Astrocyte (in vitro differentiated cells and primary cell): ENCODE data around the gene SLCO2A1. TPM values are rescaled to one million over a fixed set of nuclear protein-coding genes. Genes with fewer than 3 reads are reported as not detected.

ENCODE experiments used
- DNase-seq: peaks from one replicate; pipeline ENCODE4 v3.0.0-alpha.2; 2010; ENCODE audit warnings: low read depth
- FAIRE-seq: peaks from 2 replicates; lab custom pipeline; 2011; peaks lifted over from hg19 to GRCh38; lab: Jason Lieb, UNC
- H2AFZ ChIP-seq: 2 replicates; pipeline ENCODE4 v1.6.0; 2012; ENCODE audit warnings: low read depth, low read length, inconsistent platforms
- H3K27ac ChIP-seq: 2 replicates; pipeline ENCODE4 v1.5.1; 2011; ENCODE audit warnings: low read depth, low read length, inconsistent platforms
- H3K27me3 ChIP-seq: 2 replicates; pipeline ENCODE4 v1.6.0; 2011; ENCODE audit warnings: low read length, inconsistent platforms; ENCODE audit not compliant: insufficient read depth
- H3K36me3 ChIP-seq: 2 replicates; pipeline ENCODE4 v1.5.1; 2011; ENCODE audit warnings: low read length, inconsistent platforms; ENCODE audit not compliant: insufficient read depth
- H3K4me1 ChIP-seq: 2 replicates; pipeline ENCODE4 v1.5.1; 2011; ENCODE audit warnings: low read length, inconsistent platforms; ENCODE audit not compliant: insufficient read depth
- H3K4me2 ChIP-seq: 2 replicates; pipeline ENCODE4 v1.6.0; 2012; ENCODE audit warnings: low read length, inconsistent platforms
- H3K4me3 ChIP-seq: 2 replicates; pipeline ENCODE4 v1.5.1; 2011; ENCODE audit warnings: low read depth, mild to moderate bottlenecking, low read length, inconsistent platforms; ENCODE audit not compliant: insufficient read depth
- H3K79me2 ChIP-seq: 2 replicates; pipeline ENCODE4 v1.6.0; 2012; ENCODE audit warnings: mild to moderate bottlenecking, low read length, inconsistent platforms; ENCODE audit not compliant: insufficient read depth
- H3K9ac ChIP-seq: 2 replicates; pipeline ENCODE4 v1.6.0; 2012; ENCODE audit warnings: mild to moderate bottlenecking, low read length, inconsistent platforms
- H3K9me3 ChIP-seq: 2 replicates; pipeline ENCODE4 v1.5.1; 2012; ENCODE audit warnings: low read depth, mild to moderate bottlenecking, low read length, inconsistent platforms; ENCODE audit not compliant: insufficient read depth
- H4K20me1 ChIP-seq: 2 replicates; pipeline ENCODE4 v1.6.0; 2012; ENCODE audit warnings: low read length, inconsistent platforms; ENCODE audit not compliant: insufficient read depth
- H3K27ac Mint-ChIP-seq: one replicate; pipeline ENCODE4 v1.8.0; 2021; ENCODE audit warnings: mild to moderate bottlenecking, mixed read lengths; ENCODE audit not compliant: unreplicated experiment
- H3K27me3 Mint-ChIP-seq: one replicate; pipeline ENCODE4 v1.8.0; 2021; ENCODE audit warnings: low read depth, mixed read lengths; ENCODE audit not compliant: unreplicated experiment
- H3K36me3 Mint-ChIP-seq: one replicate; pipeline ENCODE4 v1.8.0; 2021; ENCODE audit warnings: low read depth, mixed read lengths; ENCODE audit not compliant: unreplicated experiment
- H3K4me1 Mint-ChIP-seq: one replicate; pipeline ENCODE4 v1.8.0; 2021; ENCODE audit warnings: low read depth, mixed read lengths; ENCODE audit not compliant: unreplicated experiment
- H3K4me3 Mint-ChIP-seq: one replicate; pipeline ENCODE4 v1.8.0; 2021; ENCODE audit warnings: mild to moderate bottlenecking, moderate library complexity, mixed read lengths; ENCODE audit not compliant: unreplicated experiment
- H3K9me3 Mint-ChIP-seq: one replicate; pipeline ENCODE4 v1.8.0; 2021; ENCODE audit warnings: mild to moderate bottlenecking, mixed read lengths; ENCODE audit not compliant: unreplicated experiment
- CTCF ChIP-seq: IDR thresholded peaks from 2 replicates; pipeline ENCODE4 v1.5.1; 2011; ENCODE audit warnings: low read depth, mild to moderate bottlenecking, inconsistent platforms, low read length, moderate library complexity; ENCODE audit not compliant: insufficient read depth
- EZH2 ChIP-seq: IDR thresholded peaks from 2 replicates; pipeline ENCODE4 v1.6.1; 2012; ENCODE audit warnings: mild to moderate bottlenecking, low read length, inconsistent platforms; ENCODE audit not compliant: insufficient read depth
- total RNA-seq: library from RNA; stranded (reverse); gene quantifications from 2 replicates; pipeline ENCODE4 v1.2.1, GENCODE V29; 2021

Gene SLCO2A1
- total RNA-seq, 1 donor from 2014 or later = 2.1 TPM

GRCh38 chr3:133970339-133970738 lies 59.4 kb downstream of the SLCO2A1 start:
- TF ChIP-seq CTCF (no peak), EZH2 (no peak)
- DNase-seq = no peak
- peaks cover 6% of the 10 kb centered on the region for H3K36me3 Mint-ChIP-seq

GRCh38 chr3:133967992-133968892 lies 61.5 kb downstream of the SLCO2A1 start:
- Histone ChIP-seq H4K20me1 (no peaks in the 10 kb centered on the region), H3K79me2 (no peaks in the 10 kb centered on the region), H3K27ac (no peak overlapping the region), H2AFZ (no peak overlapping the region), H3K4me1 (peaks cover 7% of the 10 kb centered on the region), H3K36me3 (no peaks in the 10 kb centered on the region), H3K27me3 (no peaks in the 10 kb centered on the region), H3K9me3 (no peaks in the 10 kb centered on the region), H3K4me3 (no peak overlapping the region), H3K9ac (no peak overlapping the region), H3K4me2 (no peak overlapping the region)
- no peak overlapping the region for H3K4me3 Mint-ChIP-seq
- peaks cover 9% of the 10 kb centered on the region for H3K9me3 Mint-ChIP-seq
- no peaks in the 10 kb centered on the region for H3K4me1 Mint-ChIP-seq
- no peak for FAIRE-seq
- TF ChIP-seq EZH2 (no peak), CTCF (no peak)
- no peak for DNase-seq
- no peak overlapping the region for H3K27ac Mint-ChIP-seq
- peaks cover 42% of the 10 kb centered on the region for H3K27me3 Mint-ChIP-seq
- H3K36me3 Mint-ChIP-seq = peaks cover 2% of the 10 kb centered on the region

More at GRCh38 chr3:133970339-133970738, 59.4 kb downstream of the SLCO2A1 start:
- no peak for FAIRE-seq
- H4K20me1 ChIP-seq = no peaks in the 10 kb centered on the region
- Mint-ChIP-seq H3K27me3 (peaks cover 50% of the 10 kb centered on the region), H3K9me3 (peaks cover 11% of the 10 kb centered on the region), H3K4me3 (no peak overlapping the region), H3K27ac (no peak overlapping the region), H3K4me1 (no peaks in the 10 kb centered on the region)
- no peaks in the 10 kb centered on the region for H3K9me3 ChIP-seq
- H3K4me2 ChIP-seq = no peak overlapping the region
- no peak overlapping the region for H3K4me3 ChIP-seq
- no peak overlapping the region for H3K27ac ChIP-seq
- H3K4me1 ChIP-seq = no peaks in the 10 kb centered on the region
- H3K9ac ChIP-seq = no peak overlapping the region
- H3K27me3 ChIP-seq = no peaks in the 10 kb centered on the region
- H2AFZ ChIP-seq = no peak overlapping the region
- no peaks in the 10 kb centered on the region for H3K79me2 ChIP-seq
- no peaks in the 10 kb centered on the region for H3K36me3 ChIP-seq

DNA sequence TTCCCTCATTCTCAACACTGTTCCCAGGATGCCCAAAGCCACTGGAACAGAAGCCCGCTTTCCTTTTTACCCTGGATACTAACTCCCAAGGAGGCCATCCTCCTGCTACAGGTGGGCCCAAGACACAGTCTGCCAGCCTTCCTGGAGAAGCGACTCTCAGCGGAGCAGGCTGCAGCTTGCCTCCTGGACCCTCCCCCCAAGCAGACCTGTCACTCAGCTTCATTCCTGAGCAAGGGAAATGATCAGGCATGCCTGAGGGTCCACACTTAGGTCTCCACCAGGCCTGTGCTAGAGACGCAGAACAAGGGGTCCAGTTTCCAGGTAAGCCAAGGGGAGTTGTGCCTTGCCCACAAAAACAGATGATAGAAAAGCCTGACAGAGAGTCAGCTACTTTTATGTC lies 62.8 kb downstream of the SLCO2A1 start:
- no peaks in the 10 kb centered on the region for H3K36me3 ChIP-seq
- no peaks in the 10 kb centered on the region for H3K9me3 ChIP-seq
- no peak overlapping the region for H3K9ac ChIP-seq
- H2AFZ ChIP-seq = no peak overlapping the region
- TF ChIP-seq CTCF (no peak), EZH2 (no peak)
- FAIRE-seq (no peak), DNase-seq (no peak)
- H3K4me3 ChIP-seq = no peak overlapping the region
- Mint-ChIP-seq H3K9me3 (peaks cover 7% of the 10 kb centered on the region), H3K36me3 (peaks cover 2% of the 10 kb centered on the region), H3K4me3 (no peak overlapping the region), H3K4me1 (peaks cover 5% of the 10 kb centered on the region), H3K27me3 (peaks cover 37% of the 10 kb centered on the region), H3K27ac (no peak overlapping the region)
- H3K4me1 ChIP-seq = peaks cover 17% of the 10 kb centered on the region
- H4K20me1 ChIP-seq = no peaks in the 10 kb centered on the region
- H3K4me2 ChIP-seq = no peak overlapping the region
- H3K27ac ChIP-seq = no peak overlapping the region
- no peaks in the 10 kb centered on the region for H3K79me2 ChIP-seq
- no peaks in the 10 kb centered on the region for H3K27me3 ChIP-seq
